ENCODE measurements around the gene GCN1.

Gene GCN1

DNA sequence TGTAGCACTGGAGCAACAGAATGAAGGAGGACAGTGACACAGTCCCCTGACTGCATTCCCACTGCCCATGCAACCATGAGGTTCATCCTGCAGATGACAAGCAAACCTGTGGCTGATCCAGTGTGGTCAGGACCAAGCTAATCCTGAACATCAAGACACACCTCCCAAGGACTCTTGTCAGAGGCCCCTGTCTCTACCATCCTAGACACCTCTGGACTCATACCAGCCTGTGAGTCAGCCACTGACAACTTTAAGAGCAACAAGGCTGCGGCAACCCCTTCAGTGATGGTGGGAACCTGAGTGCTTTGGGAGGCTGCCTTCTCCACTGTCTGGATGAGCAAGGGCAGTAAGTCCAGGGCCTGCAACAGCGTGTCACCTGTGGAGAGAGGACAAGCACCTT, 24.6 kb downstream of the GCN1 start:
- no peaks in the 10 kb centered on the region for H3K27me3 ChIP-seq (ENCODE audit: control insufficient read depth in 5 of 5, insufficient read depth in 4 of 5, low read length in 5 of 5)
- no peak overlapping the region for H3K27ac ChIP-seq (ENCODE audit: low read depth, low read length)
- no peak overlapping the region for H3K9ac ChIP-seq (ENCODE audit: low read length in 5 of 5)
- H3K4me1 ChIP-seq (ENCODE audit: control insufficient read depth in 5 of 5, insufficient read depth in 5 of 5, low read length in 5 of 5), result no peaks in the 10 kb centered on the region
- H3K9me3 ChIP-seq (ENCODE audit: control insufficient read depth in 5 of 5, low read length in 5 of 5), result no peaks in the 10 kb centered on the region
- no peak overlapping the region for H3K4me3 ChIP-seq (ENCODE audit: low read depth in 1 of 5, low read length in 5 of 5)
- H3K36me3 ChIP-seq (ENCODE audit: control insufficient read depth in 5 of 5, insufficient read depth in 5 of 5, low read length in 5 of 5), result peaks cover 22 to 84% (median 70%) of the 10 kb centered on the region in 5 donors

DNA sequence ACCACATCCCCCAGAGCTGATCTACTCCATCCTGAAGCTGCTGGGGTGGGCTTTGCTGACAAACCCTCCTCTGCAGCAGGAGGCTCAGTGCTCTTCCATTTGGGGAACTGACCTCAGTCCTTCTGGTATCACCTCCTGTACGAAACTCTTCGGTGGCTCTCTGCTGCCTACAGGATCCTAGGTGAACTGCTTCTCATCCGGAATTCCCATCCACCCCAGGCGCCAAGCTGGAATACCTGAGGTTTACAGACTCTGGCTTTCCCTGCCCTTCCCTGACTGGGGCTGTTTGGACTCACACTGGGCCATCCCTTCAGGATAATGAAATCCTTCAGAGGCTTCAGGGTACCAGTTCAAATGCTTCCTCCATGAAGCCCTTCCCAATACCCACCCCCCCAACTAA, 26.2 kb downstream of the GCN1 start:
- Histone ChIP-seq H3K36me3 (ENCODE audit: control insufficient read depth in 5 of 5, insufficient read depth in 5 of 5, low read length in 5 of 5) (peaks cover 17 to 81% (median 68%) of the 10 kb centered on the region in 5 donors), H3K9me3 (ENCODE audit: control insufficient read depth in 5 of 5, low read length in 5 of 5) (no peaks in the 10 kb centered on the region), H3K27ac (ENCODE audit: low read depth, low read length) (no peak overlapping the region), H3K4me3 (ENCODE audit: low read depth in 1 of 5, low read length in 5 of 5) (no peak overlapping the region), H3K4me1 (ENCODE audit: control insufficient read depth in 5 of 5, insufficient read depth in 5 of 5, low read length in 5 of 5) (no peaks in the 10 kb centered on the region), H3K27me3 (ENCODE audit: control insufficient read depth in 5 of 5, insufficient read depth in 4 of 5, low read length in 5 of 5) (no peaks in the 10 kb centered on the region), H3K9ac (ENCODE audit: low read length in 5 of 5) (no peak overlapping the region)

DNA sequence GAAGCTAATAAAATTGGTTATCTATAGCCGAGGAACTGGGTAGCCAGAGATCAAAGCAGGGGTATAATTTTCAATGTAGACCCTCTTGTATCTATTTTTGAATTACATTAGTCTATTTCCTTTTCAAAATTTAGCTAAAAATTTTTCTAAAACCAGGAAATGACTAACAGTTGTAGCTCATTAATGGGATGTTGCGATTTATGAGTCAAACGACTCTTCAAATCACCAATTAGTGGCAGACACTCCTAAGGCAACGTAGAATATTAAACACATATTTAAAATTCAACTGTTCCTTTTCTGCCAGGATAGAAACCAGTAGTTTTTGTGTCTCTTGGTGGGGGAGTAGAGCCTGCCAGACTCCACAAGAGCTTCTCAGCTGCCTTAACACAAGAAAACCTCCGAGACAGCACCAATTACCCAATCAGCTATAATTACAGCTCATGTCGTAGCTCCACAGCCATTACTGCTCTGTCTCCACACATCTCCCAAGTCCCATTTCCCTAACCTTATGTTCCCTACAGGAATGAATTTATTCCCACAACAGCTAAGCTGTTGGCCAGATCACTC, 26.9 kb downstream of the GCN1 start:
- Histone ChIP-seq H3K27ac (ENCODE audit: low read depth, low read length) (no peak overlapping the region), H3K4me3 (ENCODE audit: low read depth in 1 of 5, low read length in 5 of 5) (no peak overlapping the region), H3K9me3 (ENCODE audit: control insufficient read depth in 5 of 5, low read length in 5 of 5) (no peaks in the 10 kb centered on the region), H3K4me1 (ENCODE audit: control insufficient read depth in 5 of 5, insufficient read depth in 5 of 5, low read length in 5 of 5) (no peaks in the 10 kb centered on the region), H3K27me3 (ENCODE audit: control insufficient read depth in 5 of 5, insufficient read depth in 4 of 5, low read length in 5 of 5) (no peaks in the 10 kb centered on the region), H3K36me3 (ENCODE audit: control insufficient read depth in 5 of 5, insufficient read depth in 5 of 5, low read length in 5 of 5) (peaks cover 16 to 81% (median 69%) of the 10 kb centered on the region in 5 donors), H3K9ac (ENCODE audit: low read length in 5 of 5) (no peak overlapping the region)

DNA sequence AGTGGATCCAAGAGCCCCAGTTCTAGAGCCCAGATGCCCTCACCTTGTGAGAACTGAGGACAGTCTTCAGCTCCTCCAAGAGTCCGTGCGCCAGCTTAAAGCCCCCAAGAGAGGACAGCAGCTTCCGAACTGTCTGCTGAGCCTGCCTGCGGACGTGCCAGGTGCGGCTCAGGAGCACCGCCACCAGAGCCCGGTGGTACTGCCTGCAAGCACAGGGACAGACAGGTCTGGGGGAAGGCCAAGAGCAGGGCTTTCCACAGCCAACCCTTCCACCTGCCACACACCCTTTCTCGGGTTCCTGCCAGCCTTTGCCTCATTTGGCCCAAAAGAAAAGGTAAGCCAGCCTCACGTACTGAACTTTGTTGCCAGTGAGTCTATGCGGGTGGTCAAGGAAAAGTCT, 30.2 kb downstream of the GCN1 start:
- Histone ChIP-seq H3K36me3 (ENCODE audit: control insufficient read depth in 5 of 5, insufficient read depth in 5 of 5, low read length in 5 of 5) (peaks cover 18 to 84% (median 73%) of the 10 kb centered on the region in 5 donors), H3K27me3 (ENCODE audit: control insufficient read depth in 5 of 5, insufficient read depth in 4 of 5, low read length in 5 of 5) (no peaks in the 10 kb centered on the region), H3K27ac (ENCODE audit: low read depth, low read length) (no peak overlapping the region), H3K4me3 (ENCODE audit: low read depth in 1 of 5, low read length in 5 of 5) (no peak overlapping the region), H3K4me1 (ENCODE audit: control insufficient read depth in 5 of 5, insufficient read depth in 5 of 5, low read length in 5 of 5) (no peaks in the 10 kb centered on the region), H3K9ac (ENCODE audit: low read length in 5 of 5) (no peak overlapping the region), H3K9me3 (ENCODE audit: control insufficient read depth in 5 of 5, low read length in 5 of 5) (no peaks in the 10 kb centered on the region)

DNA sequence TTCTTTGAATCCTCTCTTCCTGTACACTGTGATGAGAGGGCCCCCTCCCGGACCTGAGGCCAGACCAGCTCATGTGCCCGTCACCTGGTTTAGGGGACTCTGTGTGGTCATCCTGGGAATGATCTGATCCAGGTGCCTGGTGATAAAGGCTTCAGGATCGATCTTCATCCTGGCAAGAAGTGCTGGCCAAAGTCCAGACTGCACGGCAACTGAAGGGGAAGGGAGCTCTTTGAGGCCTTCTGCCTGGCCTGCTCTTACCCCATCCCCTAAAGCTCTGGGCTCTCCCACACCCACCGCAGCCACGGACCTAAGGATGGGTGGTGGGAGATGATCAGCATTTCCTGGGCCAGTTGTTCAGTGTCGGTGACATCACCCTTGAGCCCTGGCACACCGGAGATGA, 31.8 kb downstream of the GCN1 start:
- H3K9me3 ChIP-seq (ENCODE audit: control insufficient read depth in 5 of 5, low read length in 5 of 5), result no peaks in the 10 kb centered on the region
- H3K9ac ChIP-seq (ENCODE audit: low read length in 5 of 5), result no peak overlapping the region
- no peak overlapping the region for H3K4me3 ChIP-seq (ENCODE audit: low read depth in 1 of 5, low read length in 5 of 5)

DNA sequence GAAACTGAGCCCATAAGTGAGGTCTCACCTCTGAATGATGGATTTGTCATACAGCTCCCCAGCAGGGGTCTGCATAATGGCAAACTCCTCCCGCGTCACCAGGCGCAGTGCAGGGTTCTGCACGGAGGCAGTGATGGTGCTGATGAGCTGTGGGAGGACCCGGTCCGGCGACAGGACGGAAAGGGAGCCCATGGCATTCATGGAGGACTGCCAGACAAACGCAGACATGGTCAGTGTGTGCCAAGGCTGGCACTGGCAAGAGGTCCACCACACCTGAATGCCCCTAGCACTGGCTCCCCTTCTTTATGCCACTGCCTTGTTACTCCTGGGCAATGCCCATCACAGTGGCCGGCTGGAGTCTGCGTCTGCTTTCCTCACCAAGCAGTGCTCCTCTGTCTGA, 32.7 kb downstream of the GCN1 start:
- Histone ChIP-seq H3K27me3 (ENCODE audit: control insufficient read depth in 5 of 5, insufficient read depth in 4 of 5, low read length in 5 of 5) (no peaks in the 10 kb centered on the region), H3K36me3 (ENCODE audit: control insufficient read depth in 5 of 5, insufficient read depth in 5 of 5, low read length in 5 of 5) (peaks cover 16 to 85% (median 77%) of the 10 kb centered on the region in 5 donors)

More for the DNA sequence above, 31.8 kb downstream of the GCN1 start:
- Histone ChIP-seq H3K4me1 (ENCODE audit: control insufficient read depth in 5 of 5, insufficient read depth in 5 of 5, low read length in 5 of 5) (no peaks in the 10 kb centered on the region), H3K27me3 (ENCODE audit: control insufficient read depth in 5 of 5, insufficient read depth in 4 of 5, low read length in 5 of 5) (no peaks in the 10 kb centered on the region), H3K36me3 (ENCODE audit: control insufficient read depth in 5 of 5, insufficient read depth in 5 of 5, low read length in 5 of 5) (peaks cover 15 to 84% (median 73%) of the 10 kb centered on the region in 5 donors), H3K27ac (ENCODE audit: low read depth, low read length) (no peak overlapping the region)

DNA sequence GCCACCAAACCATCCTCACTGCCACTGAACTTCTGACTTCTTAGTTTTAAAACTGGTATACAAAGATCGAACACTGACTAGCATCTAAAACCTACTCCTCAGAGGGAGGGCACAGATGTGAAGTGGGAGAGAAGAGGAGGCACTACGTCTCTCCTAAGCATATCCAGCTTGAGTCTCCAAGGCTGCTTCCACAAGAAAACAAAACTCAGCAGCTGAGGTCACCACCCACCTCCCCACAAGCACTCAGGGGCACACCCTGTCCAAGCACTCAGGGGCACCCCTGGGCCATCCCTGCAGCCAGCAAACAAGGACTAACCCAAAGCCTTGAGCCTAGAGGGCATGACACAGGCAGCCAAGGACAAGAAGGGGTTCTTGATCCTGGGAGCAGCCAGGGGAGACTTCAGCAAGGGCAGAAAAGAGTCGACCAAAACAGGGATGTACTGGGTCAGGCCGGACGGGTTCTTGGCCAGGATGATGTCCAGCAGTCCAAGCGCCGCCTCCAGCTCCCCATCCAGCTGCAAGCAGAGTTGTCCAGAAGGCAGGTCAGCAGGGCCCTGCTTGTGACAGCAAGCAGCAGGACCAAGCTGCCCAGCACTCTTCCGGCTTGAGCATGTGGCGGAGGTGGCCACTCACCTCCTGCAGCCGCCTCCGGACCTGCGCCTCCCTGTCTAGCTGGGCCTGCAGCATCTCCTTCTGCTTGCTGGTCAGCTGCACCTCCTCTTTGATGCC, 34.8 kb downstream of the GCN1 start:
- no peak overlapping the region for H3K27ac ChIP-seq (ENCODE audit: low read depth, low read length)
- peaks cover 21 to 98% (median 96%) of the 10 kb centered on the region in 5 donors for H3K36me3 ChIP-seq (ENCODE audit: control insufficient read depth in 5 of 5, insufficient read depth in 5 of 5, low read length in 5 of 5)

More for the DNA sequence above, 32.7 kb downstream of the GCN1 start:
- H3K9ac ChIP-seq (ENCODE audit: low read length in 5 of 5), result no peak overlapping the region
- H3K27ac ChIP-seq (ENCODE audit: low read depth, low read length), result no peak overlapping the region
- H3K4me3 ChIP-seq (ENCODE audit: low read depth in 1 of 5, low read length in 5 of 5), result no peak overlapping the region
- H3K4me1 ChIP-seq (ENCODE audit: control insufficient read depth in 5 of 5, insufficient read depth in 5 of 5, low read length in 5 of 5), result no peaks in the 10 kb centered on the region
- H3K9me3 ChIP-seq (ENCODE audit: control insufficient read depth in 5 of 5, low read length in 5 of 5), result no peaks in the 10 kb centered on the region

DNA sequence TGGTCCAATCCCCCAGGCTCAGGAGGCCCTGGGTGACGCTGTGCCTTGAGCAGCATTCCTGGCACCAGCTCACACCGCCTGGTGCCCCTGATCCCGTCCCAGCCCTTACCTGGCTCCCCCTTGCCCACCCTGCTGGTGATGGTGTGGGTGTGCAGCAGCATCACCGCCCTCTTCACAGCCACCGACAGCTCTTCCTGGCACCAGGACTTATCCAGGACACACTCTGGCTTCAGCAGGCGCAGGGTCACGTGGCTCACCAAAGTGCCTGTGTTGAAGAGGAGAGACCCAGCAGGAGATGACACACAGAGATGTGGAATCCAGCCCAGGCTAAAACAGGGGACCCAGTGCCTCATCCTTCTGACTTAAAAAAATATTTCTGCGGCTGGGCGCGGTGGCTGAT, 36.2 kb downstream of the GCN1 start:
- peaks cover 21 to 98% (median 97%) of the 10 kb centered on the region in 5 donors for H3K36me3 ChIP-seq (ENCODE audit: control insufficient read depth in 5 of 5, insufficient read depth in 5 of 5, low read length in 5 of 5)

More for the DNA sequence above, 34.8 kb downstream of the GCN1 start:
- Histone ChIP-seq H3K27me3 (ENCODE audit: control insufficient read depth in 5 of 5, insufficient read depth in 4 of 5, low read length in 5 of 5) (no peaks in the 10 kb centered on the region), H3K4me3 (ENCODE audit: low read depth in 1 of 5, low read length in 5 of 5) (no peak overlapping the region), H3K9me3 (ENCODE audit: control insufficient read depth in 5 of 5, low read length in 5 of 5) (no peaks in the 10 kb centered on the region), H3K9ac (ENCODE audit: low read length in 5 of 5) (no peak overlapping the region), H3K4me1 (ENCODE audit: control insufficient read depth in 5 of 5, insufficient read depth in 5 of 5, low read length in 5 of 5) (no peaks in the 10 kb centered on the region)

DNA sequence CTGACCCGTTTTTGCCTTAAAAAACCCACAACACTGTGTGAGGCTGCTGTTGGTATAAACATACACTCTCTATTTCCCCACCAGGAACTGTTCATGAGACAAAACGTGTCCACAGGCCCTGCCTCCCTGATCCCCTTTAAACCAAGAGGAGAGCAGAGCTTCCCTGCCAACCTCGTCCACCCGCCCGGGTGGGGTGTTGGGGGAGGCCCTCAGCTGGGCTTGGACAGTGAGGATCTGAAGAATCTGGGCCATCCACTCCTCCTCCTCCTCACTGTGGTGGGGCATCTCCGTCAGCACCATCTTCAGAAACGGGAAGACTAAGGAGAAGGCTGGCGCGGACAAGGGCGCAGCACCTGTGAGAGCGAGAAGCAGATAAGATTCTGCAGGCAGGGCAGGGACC, 36.8 kb downstream of the GCN1 start:
- H3K9me3 ChIP-seq (ENCODE audit: control insufficient read depth in 5 of 5, low read length in 5 of 5), result no peaks in the 10 kb centered on the region
- H3K4me3 ChIP-seq (ENCODE audit: low read depth in 1 of 5, low read length in 5 of 5), result no peak overlapping the region
- H3K27ac ChIP-seq (ENCODE audit: low read depth, low read length), result no peak overlapping the region
- H3K27me3 ChIP-seq (ENCODE audit: control insufficient read depth in 5 of 5, insufficient read depth in 4 of 5, low read length in 5 of 5), result no peaks in the 10 kb centered on the region
- no peaks in the 10 kb centered on the region for H3K4me1 ChIP-seq (ENCODE audit: control insufficient read depth in 5 of 5, insufficient read depth in 5 of 5, low read length in 5 of 5)
- H3K9ac ChIP-seq (ENCODE audit: low read length in 5 of 5), result no peak overlapping the region
- peaks cover 23 to 98% (median 97%) of the 10 kb centered on the region in 5 donors for H3K36me3 ChIP-seq (ENCODE audit: control insufficient read depth in 5 of 5, insufficient read depth in 5 of 5, low read length in 5 of 5)

More for the DNA sequence above, 36.2 kb downstream of the GCN1 start:
- no peaks in the 10 kb centered on the region for H3K4me1 ChIP-seq (ENCODE audit: control insufficient read depth in 5 of 5, insufficient read depth in 5 of 5, low read length in 5 of 5)
- no peak overlapping the region for H3K9ac ChIP-seq (ENCODE audit: low read length in 5 of 5)
- no peak overlapping the region for H3K27ac ChIP-seq (ENCODE audit: low read depth, low read length)
- H3K27me3 ChIP-seq (ENCODE audit: control insufficient read depth in 5 of 5, insufficient read depth in 4 of 5, low read length in 5 of 5), result no peaks in the 10 kb centered on the region
- no peak overlapping the region for H3K4me3 ChIP-seq (ENCODE audit: low read depth in 1 of 5, low read length in 5 of 5)
- H3K9me3 ChIP-seq (ENCODE audit: control insufficient read depth in 5 of 5, low read length in 5 of 5), result no peaks in the 10 kb centered on the region

Measured in subcutaneous abdominal adipose tissue (tissue), 5 donors.